A549 (cell line): Measurements from ENCODE around the gene AUTS2. TPM values are rescaled to one million over a fixed set of nuclear protein-coding genes. Genes with fewer than 3 reads are reported as not detected.

Experiments
- ATAC-seq, 2 experiments: fragments of 200-7000 bp in 1 of 2; fragments of >200 bp in 1 of 2; cut with Nextera tagmentation in 1 of 2; cut with Tn5 transposase in 1 of 2; 3 replicates each; pipeline versions ENCODE4 v1.8.0 to v1.9.1; 2018 to 2020; ENCODE audit warnings: mild to moderate bottlenecking in 1 of 2, moderate library complexity in 1 of 2
- CTCF ChIA-PET: fragments of 300-600 bp; sonication (Branson Sonifier 250); formaldehyde crosslinking; extraction: SDS; loops from one replicate; lab custom pipeline; 2021; ENCODE audit warnings: antibody characterized with exemption, inconsistent platforms; lab: Yijun Ruan, JAX
- POLR2A ChIA-PET: fragments of 350-600 bp; formaldehyde crosslinking; extraction: SDS; loops from one replicate; lab custom pipeline; 2021; ENCODE audit warnings: antibody characterized with exemption, inconsistent platforms; lab: Yijun Ruan, JAX
- DNase-seq, 2 experiments: peaks; one replicate each; pipeline versions ENCODE4 v3.0.0 to v3.0.0-alpha.2; 2011 to 2016; ENCODE audit warnings: low read depth in 1 of 2, low spot score in 1 of 2
- FAIRE-seq: peaks from 2 replicates; lab custom pipeline; 2011; peaks lifted over from hg19 to GRCh38; lab: Jason Lieb, UNC
- H3K27ac ChIP-seq, 2 experiments: fragments of >200 bp; sonication (Bioruptor Twin); formaldehyde crosslinking; 3 replicates each; pipeline ENCODE4 v1.5.1; 2016 to 2017
- H3K4me1 ChIP-seq: fragments of >200 bp; sonication (Bioruptor Twin); formaldehyde crosslinking; 3 replicates; pipeline ENCODE4 v1.6.1; 2016
- H3K4me2 ChIP-seq: fragments of >200 bp; sonication (Bioruptor Twin); formaldehyde crosslinking; 3 replicates; pipeline ENCODE4 v1.6.1; 2016
- H3K4me3 ChIP-seq: fragments of >200 bp; sonication (Bioruptor Twin); formaldehyde crosslinking; 3 replicates; pipeline ENCODE4 v1.5.1; 2016
- H3K9me3 ChIP-seq: fragments of >200 bp; sonication (Bioruptor Twin); formaldehyde crosslinking; 3 replicates; pipeline ENCODE4 v1.6.1; 2016
- BHLHE40 ChIP-seq: IDR thresholded peaks from 2 replicates; pipeline ENCODE4 v1.6.1; 2012; ENCODE audit warnings: low read depth, low read length, inconsistent platforms
- CBX2 ChIP-seq: fragments of 200-600 bp; sonication (generic); IDR thresholded peaks from 2 replicates; pipeline ENCODE4 v1.6.1; 2016; ENCODE audit warnings: low read depth, mild to moderate bottlenecking, borderline replicate concordance
- CBX8 ChIP-seq: fragments of 200-600 bp; sonication (generic); IDR thresholded peaks from 2 replicates; pipeline ENCODE4 v1.6.1; 2016
- EHMT2 ChIP-seq: fragments of 200-600 bp; sonication (generic); IDR thresholded peaks from 2 replicates; pipeline ENCODE4 v1.6.1; 2016; ENCODE audit warnings: antibody characterized with exemption, low read depth, mild to moderate bottlenecking, moderate library complexity
- EP300 ChIP-seq, 2 experiments: fragments of >200 bp; sonication (Bioruptor Twin); formaldehyde crosslinking; IDR thresholded peaks; 2 replicates in 1 of 2; 3 replicates in 1 of 2; pipeline ENCODE4 v1.6.1; 2016 to 2017
- FOSL2 ChIP-seq, 2 experiments: fragments of 450-650 bp in 1 of 2; fragments of >200 bp in 1 of 2; sonication (Bioruptor Twin) in 1 of 2; formaldehyde crosslinking; IDR thresholded peaks; 2 replicates each; pipeline versions ENCODE4 v1.5.0 to v1.6.1; 2016 to 2020; ENCODE audit warnings: mild to moderate bottlenecking in 1 of 2, moderate library complexity in 1 of 2
- FOXS1 ChIP-seq: fragments of 250-450 bp; sonication (Bioruptor Pico); IDR thresholded peaks from 2 replicates; pipeline ENCODE4 v1.5.0; 2020; ENCODE audit warnings: mild to moderate bottlenecking, moderate library complexity
- GATA3 ChIP-seq: IDR thresholded peaks from 2 replicates; pipeline ENCODE4 v1.6.1; 2012; ENCODE audit warnings: borderline replicate concordance
- HDAC2 ChIP-seq: fragments of 200-600 bp; sonication (generic); IDR thresholded peaks from 2 replicates; pipeline ENCODE4 v1.6.1; 2016
- HES2 ChIP-seq: fragments of >200 bp; sonication (Bioruptor Twin); formaldehyde crosslinking; IDR thresholded peaks from 2 replicates; pipeline ENCODE4 v1.6.1; 2016
- HEYL ChIP-seq: fragments of 250-450 bp; sonication (Bioruptor Pico); IDR thresholded peaks from 2 replicates; pipeline ENCODE4 v1.8.0; 2021; ENCODE audit warnings: mild to moderate bottlenecking, moderate library complexity
- HOXA7 ChIP-seq: fragments of 250-450 bp; sonication (Bioruptor Pico); IDR thresholded peaks from 2 replicates; pipeline ENCODE4 v1.5.0; 2020; ENCODE audit warnings: mild to moderate bottlenecking, moderate library complexity
- KDM1A ChIP-seq: fragments of 200-600 bp; sonication (generic); IDR thresholded peaks from 2 replicates; pipeline ENCODE4 v1.6.1; 2016; ENCODE audit warnings: low read depth, mild to moderate bottlenecking
- KDM5A ChIP-seq: fragments of 200-600 bp; sonication (generic); IDR thresholded peaks from 2 replicates; pipeline ENCODE4 v1.6.1; 2016; ENCODE audit warnings: antibody characterized with exemption, mild to moderate bottlenecking
- MAFK ChIP-seq: fragments of 450-650 bp; IDR thresholded peaks from 2 replicates; pipeline ENCODE4 v1.6.1; 2014; ENCODE audit not compliant: partially characterized antibody
- NPAS2 ChIP-seq: fragments of 250-450 bp; sonication (Bioruptor Pico); IDR thresholded peaks from 2 replicates; pipeline ENCODE4 v1.8.0; 2022; ENCODE audit warnings: mild to moderate bottlenecking, moderate library complexity, borderline replicate concordance
- NR3C1 ChIP-seq: fragments of >200 bp; sonication (Bioruptor Twin); formaldehyde crosslinking; IDR thresholded peaks from 3 replicates; pipeline ENCODE4 v1.6.1; 2017
- POLR2A ChIP-seq: IDR thresholded peaks from 2 replicates; pipeline ENCODE4 v1.6.1; 2012; ENCODE audit warnings: mild to moderate bottlenecking, low read length
- RAD21 ChIP-seq, 2 experiments: fragments of >200 bp in 1 of 2; sonication (Bioruptor Twin) in 1 of 2; formaldehyde crosslinking in 1 of 2; IDR thresholded peaks in 1 of 2; conservative IDR thresholded peaks in 1 of 2; 2 replicates in 1 of 2; 3 replicates in 1 of 2; pipeline ENCODE4 v1.6.1; 2012 to 2018; ENCODE audit warnings: inconsistent platforms in 1 of 2
- SREBF2 ChIP-seq: fragments of 450-650 bp; IDR thresholded peaks from 2 replicates; pipeline ENCODE4 v1.6.1; 2014; ENCODE audit warnings: mild to moderate bottlenecking, moderate library complexity
- TFCP2L1 ChIP-seq: fragments of 250-450 bp; sonication (Bioruptor Pico); IDR thresholded peaks from 2 replicates; pipeline ENCODE4 v1.5.0; 2021; ENCODE audit warnings: mild to moderate bottlenecking
- USF2 ChIP-seq: fragments of 450-650 bp; IDR thresholded peaks from 2 replicates; pipeline ENCODE4 v1.6.1; 2014; ENCODE audit warnings: antibody characterized with exemption
- ZNF302 ChIP-seq: fragments of 250-450 bp; sonication (Bioruptor Pico); IDR thresholded peaks from 2 replicates; pipeline ENCODE4 v1.9.0; 2021; ENCODE audit warnings: inconsistent platforms, mild to moderate bottlenecking, moderate library complexity
- WGBS: methylation state at CpG from one replicate; pipeline ENCODE4 v1.1.6; 2017; ENCODE audit errors: missing lambda C conversion rate; 5-methylcytosine and 5-hydroxymethylcytosine counted together
- polyA plus RNA-seq, 4 experiments: library from polyadenylated mRNA; depleted of rRNA in 3 of 4; stranded (reverse); fragments of >200 nt; fragmentation: RNase III in 1 of 4; extraction: RNeasy Plus Mini Kit Qiagen cat#74134 plus additional on column Dnase treatment in 1 of 4; gene quantifications; 2 replicates in 3 of 4; 3 replicates in 1 of 4; pipeline ENCODE4 v1.2.3, GENCODE V29; 2011 to 2017
- TF ChIP-seq, protein P1 (sequence below): IDR thresholded peaks from 2 replicates; pipeline ENCODE4 v1.6.1; 2012
- TF ChIP-seq, protein P2 (sequence below): IDR thresholded peaks from 2 replicates; pipeline ENCODE4 v1.6.1; 2012
- TF ChIP-seq, protein P3 (sequence below): fragments of 150-350 bp; IDR thresholded peaks from 2 replicates; pipeline ENCODE4 v1.6.1; 2014; ENCODE audit warnings: low read depth, mild to moderate bottlenecking, low read length
- TF ChIP-seq, protein P4 (sequence below): fragments of 200-600 bp; sonication (generic); IDR thresholded peaks from 2 replicates; pipeline ENCODE4 v1.6.1; 2016; ENCODE audit warnings: antibody characterized with exemption, mild to moderate bottlenecking, moderate library complexity

The AUTS2 gene
- polyA plus RNA-seq, 2 of the 4 experiments (the other 2 are of a cell fraction), result 1.6 to 3.6 TPM

DNA sequence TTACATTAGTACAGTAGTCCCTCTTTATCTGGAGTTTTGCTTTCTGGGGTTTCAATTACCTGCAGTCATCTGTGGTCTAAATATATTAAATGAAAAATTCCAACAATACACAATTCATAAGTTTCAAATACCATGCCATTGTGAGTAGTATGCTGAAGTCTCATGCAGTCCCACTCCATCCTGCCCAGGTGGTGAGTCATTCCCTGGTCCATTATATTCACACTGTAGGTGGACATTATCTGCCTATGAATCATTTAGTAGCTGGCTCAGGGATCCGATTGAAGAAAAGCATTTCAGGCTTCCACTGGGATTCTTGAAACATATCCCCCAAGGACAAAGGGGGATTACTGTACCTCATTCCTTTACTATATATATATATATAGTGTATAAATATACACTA lies 1235.5 kb downstream of the AUTS2 start:
- ATAC-seq (0 out of 6 replicates have a peak, but pooled peaks of 1 of the 2 experiments have one; percentile 50), FAIRE-seq (no peak), DNase-seq (no peak)
- CTCF ChIA-PET, result interaction anchor here (5.9 kb wide), 1 partner anchor 902 kb away, joined by 84 read pairs; no protein-coding TSS in a partner anchor
- Histone ChIP-seq H3K4me2 (no peak overlapping the region), H3K9me3 (peaks cover 4% of the 10 kb centered on the region), H3K27ac (no peak overlapping the region), H3K4me3 (no peak overlapping the region), H3K4me1 (no peaks in the 10 kb centered on the region)
- 5% methylated on average over 1 of the region's 1 CpG for WGBS
- POLR2A ChIA-PET, result no interaction called here
- TF ChIP-seq BHLHE40, result no peak
- no peak for TF ChIP-seq HEYL (CRISPR knock-in tag)
- TF ChIP-seq RAD21 (conservative IDR thresholded peaks at IDR 0.05 in 1 of 2, IDR thresholded peaks at IDR 0.05 in 1 of 2), result no peak
- no peak for TF ChIP-seq FOSL2 (IDR thresholded peaks at IDR 0.05)
- peak; percentile 40; the same call in 1 of the 2 replicates for TF ChIP-seq FOSL2 (CRISPR knock-in tag; IDR thresholded peaks at IDR 0.05)
- no peak for TF ChIP-seq ZNF302 (CRISPR knock-in tag)
- TF ChIP-seq HOXA7 (CRISPR knock-in tag), result no peak
- no peak for TF ChIP-seq CBX2

DNA sequence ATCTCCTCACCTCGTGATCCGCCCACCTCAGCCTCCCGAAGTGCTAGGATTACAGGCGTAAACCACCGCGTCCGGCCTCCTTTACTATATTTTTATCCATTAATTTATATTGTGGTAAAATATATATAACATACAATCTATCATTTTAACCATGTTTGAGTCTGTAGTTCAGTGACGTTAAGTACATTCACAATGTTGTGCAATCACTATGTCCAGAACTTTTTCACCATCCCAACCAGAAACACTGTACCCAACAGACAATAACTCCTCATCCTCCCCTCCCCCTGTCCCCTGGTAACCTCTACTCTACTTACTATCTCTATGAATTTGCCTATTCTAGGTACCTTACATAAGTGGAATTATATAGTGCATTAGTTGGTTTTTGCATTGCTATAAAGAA lies 1236.1 kb downstream of the AUTS2 start:
- Histone ChIP-seq H3K9me3 (peaks cover 4% of the 10 kb centered on the region), H3K4me1 (no peaks in the 10 kb centered on the region), H3K4me3 (no peak overlapping the region), H3K4me2 (no peak overlapping the region), H3K27ac (no peak overlapping the region)
- FAIRE-seq, result no peak
- WGBS, result 50% methylated on average over 8 of the region's 8 CpGs
- no peak for DNase-seq
- ChIA-PET CTCF (no interaction called here), POLR2A (no interaction called here)
- no peak for ATAC-seq
- TF ChIP-seq TFCP2L1 (CRISPR knock-in tag) (no peak), FOXS1 (no peak), KDM1A (no peak), NR3C1 (no peak), HES2 (no peak), HDAC2 (no peak), ZNF302 (CRISPR knock-in tag) (no peak), MAFK (no peak), RAD21 (conservative IDR thresholded peaks at IDR 0.05 in 1 of 2, IDR thresholded peaks at IDR 0.05 in 1 of 2) (no peak), GATA3 (no peak), NPAS2 (CRISPR knock-in tag) (no peak), CBX8 (no peak), USF2 (no peak)
- TF ChIP-seq, protein P1, sequence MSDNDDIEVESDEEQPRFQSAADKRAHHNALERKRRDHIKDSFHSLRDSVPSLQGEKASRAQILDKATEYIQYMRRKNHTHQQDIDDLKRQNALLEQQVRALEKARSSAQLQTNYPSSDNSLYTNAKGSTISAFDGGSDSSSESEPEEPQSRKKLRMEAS, result no peak
- TF ChIP-seq, protein P2, sequence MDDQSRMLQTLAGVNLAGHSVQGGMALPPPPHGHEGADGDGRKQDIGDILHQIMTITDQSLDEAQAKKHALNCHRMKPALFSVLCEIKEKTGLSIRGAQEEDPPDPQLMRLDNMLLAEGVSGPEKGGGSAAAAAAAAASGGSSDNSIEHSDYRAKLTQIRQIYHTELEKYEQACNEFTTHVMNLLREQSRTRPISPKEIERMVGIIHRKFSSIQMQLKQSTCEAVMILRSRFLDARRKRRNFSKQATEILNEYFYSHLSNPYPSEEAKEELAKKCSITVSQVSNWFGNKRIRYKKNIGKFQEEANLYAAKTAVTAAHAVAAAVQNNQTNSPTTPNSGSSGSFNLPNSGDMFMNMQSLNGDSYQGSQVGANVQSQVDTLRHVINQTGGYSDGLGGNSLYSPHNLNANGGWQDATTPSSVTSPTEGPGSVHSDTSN, result no peak
- TF ChIP-seq, protein P3, sequence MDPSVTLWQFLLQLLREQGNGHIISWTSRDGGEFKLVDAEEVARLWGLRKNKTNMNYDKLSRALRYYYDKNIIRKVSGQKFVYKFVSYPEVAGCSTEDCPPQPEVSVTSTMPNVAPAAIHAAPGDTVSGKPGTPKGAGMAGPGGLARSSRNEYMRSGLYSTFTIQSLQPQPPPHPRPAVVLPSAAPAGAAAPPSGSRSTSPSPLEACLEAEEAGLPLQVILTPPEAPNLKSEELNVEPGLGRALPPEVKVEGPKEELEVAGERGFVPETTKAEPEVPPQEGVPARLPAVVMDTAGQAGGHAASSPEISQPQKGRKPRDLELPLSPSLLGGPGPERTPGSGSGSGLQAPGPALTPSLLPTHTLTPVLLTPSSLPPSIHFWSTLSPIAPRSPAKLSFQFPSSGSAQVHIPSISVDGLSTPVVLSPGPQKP, result no peak

- POLR2A ChIA-PET, result interaction anchor here (0.8 kb wide), 1 partner anchor 898 kb away, joined by 3 read pairs; no protein-coding TSS in a partner anchor
- TF ChIP-seq TFCP2L1 (CRISPR knock-in tag) (no peak), SREBF2 (no peak), CBX8 (no peak), KDM1A (no peak), EHMT2 (no peak), KDM5A (no peak), POLR2A (no peak), EP300 (IDR thresholded peaks at IDR 0.05) (no peak), NPAS2 (CRISPR knock-in tag) (no peak)
- TF ChIP-seq, protein P2, result no peak
- TF ChIP-seq, protein P4, sequence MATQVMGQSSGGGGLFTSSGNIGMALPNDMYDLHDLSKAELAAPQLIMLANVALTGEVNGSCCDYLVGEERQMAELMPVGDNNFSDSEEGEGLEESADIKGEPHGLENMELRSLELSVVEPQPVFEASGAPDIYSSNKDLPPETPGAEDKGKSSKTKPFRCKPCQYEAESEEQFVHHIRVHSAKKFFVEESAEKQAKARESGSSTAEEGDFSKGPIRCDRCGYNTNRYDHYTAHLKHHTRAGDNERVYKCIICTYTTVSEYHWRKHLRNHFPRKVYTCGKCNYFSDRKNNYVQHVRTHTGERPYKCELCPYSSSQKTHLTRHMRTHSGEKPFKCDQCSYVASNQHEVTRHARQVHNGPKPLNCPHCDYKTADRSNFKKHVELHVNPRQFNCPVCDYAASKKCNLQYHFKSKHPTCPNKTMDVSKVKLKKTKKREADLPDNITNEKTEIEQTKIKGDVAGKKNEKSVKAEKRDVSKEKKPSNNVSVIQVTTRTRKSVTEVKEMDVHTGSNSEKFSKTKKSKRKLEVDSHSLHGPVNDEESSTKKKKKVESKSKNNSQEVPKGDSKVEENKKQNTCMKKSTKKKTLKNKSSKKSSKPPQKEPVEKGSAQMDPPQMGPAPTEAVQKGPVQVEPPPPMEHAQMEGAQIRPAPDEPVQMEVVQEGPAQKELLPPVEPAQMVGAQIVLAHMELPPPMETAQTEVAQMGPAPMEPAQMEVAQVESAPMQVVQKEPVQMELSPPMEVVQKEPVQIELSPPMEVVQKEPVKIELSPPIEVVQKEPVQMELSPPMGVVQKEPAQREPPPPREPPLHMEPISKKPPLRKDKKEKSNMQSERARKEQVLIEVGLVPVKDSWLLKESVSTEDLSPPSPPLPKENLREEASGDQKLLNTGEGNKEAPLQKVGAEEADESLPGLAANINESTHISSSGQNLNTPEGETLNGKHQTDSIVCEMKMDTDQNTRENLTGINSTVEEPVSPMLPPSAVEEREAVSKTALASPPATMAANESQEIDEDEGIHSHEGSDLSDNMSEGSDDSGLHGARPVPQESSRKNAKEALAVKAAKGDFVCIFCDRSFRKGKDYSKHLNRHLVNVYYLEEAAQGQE, result no peak
Measured at GRCh38 chr7:70835658-70836057, 1237.4 kb downstream of the AUTS2 start.

More at GRCh38 chr7:70835658-70836057, 1237.4 kb downstream of the AUTS2 start:
- 8% methylated on average over 2 of the region's 2 CpGs for WGBS
- CTCF ChIA-PET, result interaction anchor here (1.1 to 1.2 kb wide), 2 partner anchors 21 to 898 kb away, joined by 3 to 8 read pairs; no protein-coding TSS in a partner anchor
- no peaks in the 10 kb centered on the region for H3K4me1 ChIP-seq
- H3K9me3 ChIP-seq, result peaks cover 4% of the 10 kb centered on the region
- no peak overlapping the region for H3K4me3 ChIP-seq
- DNase-seq (no peak), ATAC-seq (no peak), FAIRE-seq (no peak)
- no peak overlapping the region for H3K4me2 ChIP-seq
- no peak overlapping the region for H3K27ac ChIP-seq
